GM12875 (cell line): Measurements from ENCODE around the gene SRGAP1.

ENCODE experiments used
- H3K4me3 ChIP-seq: one replicate; pipeline ENCODE4 v1.5.1; 2011; ENCODE audit warnings: low read depth, low read length, control low read depth
- CTCF ChIP-seq: IDR thresholded peaks from 2 replicates; pipeline ENCODE4 v1.5.1; 2011; ENCODE audit warnings: low read depth, mild to moderate bottlenecking, control low read depth, inconsistent platforms, low read length, moderate library complexity, borderline replicate concordance; ENCODE audit not compliant: insufficient read depth

SRGAP1 gene

GRCh38 chr12:64080319-64081007, 236.0 kb downstream of the SRGAP1 start:
- no peak overlapping the region for H3K4me3 ChIP-seq
- TF ChIP-seq CTCF = no peak

- no peak overlapping the region for H3K4me3 ChIP-seq
- TF ChIP-seq CTCF = no peak
Measured at GRCh38 chr12:64081008-64081404, 236.5 kb downstream of the SRGAP1 start.

- no peak for TF ChIP-seq CTCF
Measured at GRCh38 chr12:64082116-64082515, 237.6 kb downstream of the SRGAP1 start.

GRCh38 chr12:64082866-64083268, 238.4 kb downstream of the SRGAP1 start:
- H3K4me3 ChIP-seq = no peak overlapping the region
- TF ChIP-seq CTCF = no peak

More at GRCh38 chr12:64082116-64082515, 237.6 kb downstream of the SRGAP1 start:
- no peak overlapping the region for H3K4me3 ChIP-seq

GRCh38 chr12:64083285-64084210, 239.0 kb downstream of the SRGAP1 start:
- H3K4me3 ChIP-seq = no peak overlapping the region
- no peak for TF ChIP-seq CTCF

GRCh38 chr12:64085154-64085553, 240.7 kb downstream of the SRGAP1 start:
- no peak overlapping the region for H3K4me3 ChIP-seq
- no peak for TF ChIP-seq CTCF
